K562 (cell line): ENCODE data around the gene IRF6. TPM values are rescaled to one million over a fixed set of nuclear protein-coding genes. Genes with fewer than 3 reads are reported as not detected.
A peak's percentile ranks its signal among the peaks of the same experiment; 100 is the strongest.

Experiments
- ARNT ChIP-seq, 2 experiments: fragments of 450-650 bp; IDR thresholded peaks; 2 replicates each; pipeline ENCODE4 v1.6.1; 2016; ENCODE audit warnings: mild to moderate bottlenecking in 1 of 2
- BRF2 ChIP-seq: IDR thresholded peaks from 3 replicates; pipeline ENCODE4 v1.6.1; 2011; ENCODE audit warnings: borderline replicate concordance, mild to moderate bottlenecking; ENCODE audit not compliant: insufficient read length, insufficient read depth
- CBFA2T3 ChIP-seq: fragments of 450-650 bp; IDR thresholded peaks from 2 replicates; pipeline ENCODE4 v1.6.1; 2017
- EHMT2 ChIP-seq: fragments of 450-650 bp; IDR thresholded peaks from 2 replicates; pipeline ENCODE4 v1.6.1; 2018; ENCODE audit warnings: antibody characterized with exemption
- FOXJ3 ChIP-seq: sonication (generic); formaldehyde crosslinking; IDR thresholded peaks from 2 replicates; pipeline ENCODE4 v1.4.0; 2020; ENCODE audit warnings: mild to moderate bottlenecking, missing genetic modification reagents
- KDM4B ChIP-seq, 2 experiments: fragments of 450-650 bp in 1 of 2; sonication (generic) in 1 of 2; IDR thresholded peaks; 2 replicates each; pipeline ENCODE4 v1.6.1; 2016 to 2017; ENCODE audit warnings: borderline replicate concordance in 2 of 2, antibody characterized with exemption in 1 of 2, low read depth in 1 of 2, mild to moderate bottlenecking in 1 of 2
- MED1 ChIP-seq: sonication (generic); formaldehyde crosslinking; IDR thresholded peaks from 2 replicates; pipeline ENCODE4 v1.8.1; 2023; ENCODE audit warnings: missing genetic modification reagents, borderline replicate concordance
- PBX2 ChIP-seq, 2 experiments: IDR thresholded peaks in 1 of 2; conservative IDR thresholded peaks in 1 of 2; 2 replicates each; pipeline ENCODE4 v1.6.1; 2016; ENCODE audit warnings: low read depth in 2 of 2, mild to moderate bottlenecking in 1 of 2, missing compliant biosample characterization in 1 of 2, missing genetic modification characterization in 1 of 2, moderate library complexity in 1 of 2
- PHF21A ChIP-seq: fragments of 450-650 bp; IDR thresholded peaks from 2 replicates; pipeline ENCODE4 v1.6.1; 2017; ENCODE audit warnings: low read depth, borderline replicate concordance
- SETDB1 ChIP-seq: IDR thresholded peaks from one replicate; pipeline ENCODE4 v1.6.1; 2012; ENCODE audit warnings: low read length, control low read depth, inconsistent platforms
- TAF15 ChIP-seq: fragments of 200-400 bp; formaldehyde crosslinking; IDR thresholded peaks from 2 replicates; pipeline ENCODE4 v1.6.1; 2017; ENCODE audit warnings: mild to moderate bottlenecking, low read depth, low read length, moderate library complexity
- ZNF134 ChIP-seq: fragments of 250-450 bp; sonication (Bioruptor Pico); conservative IDR thresholded peaks from 2 replicates; pipeline ENCODE4 v1.4.0; 2020
- ZNF589 ChIP-seq: fragments of 200-800 bp; sonication (Bioruptor generic); IDR thresholded peaks from 2 replicates; pipeline ENCODE4 v1.6.1; 2016; ENCODE audit warnings: low read depth, missing genetic modification characterization, missing compliant biosample characterization
- polyA plus RNA-seq, 8 experiments: library from polyadenylated mRNA; depleted of rRNA in 4 of 8; stranded (reverse) in 5 of 8; unstranded in 3 of 8; fragments of >200 nt; fragmentation: Nextera tagmentation in 2 of 8; fragmentation: Illumina TruSeq in 1 of 8; extraction: Ambion mirVana in 2 of 8; extraction: Trizol in 1 of 8; gene quantifications; 2 replicates each; pipeline versions ENCODE4 v1.2.1 to v1.2.3, GENCODE V29; 2011 to 2014; ENCODE audit warnings: inconsistent platforms in 1 of 8, missing spikeins in 1 of 8
- total RNA-seq, 7 experiments: library from RNA; depleted of rRNA in 6 of 7; stranded (reverse); fragments of >200 nt in 6 of 7; fragmentation: Illumina TruSeq in 2 of 7; extraction: Trizol in 2 of 7; gene quantifications; 2 replicates each; pipeline versions ENCODE4 v1.2.1 to v1.2.3, GENCODE V29; 2011 to 2021; ENCODE audit warnings: low replicate concordance in 1 of 7
- TF ChIP-seq, protein P1 (sequence below): sonication (generic); formaldehyde crosslinking; IDR thresholded peaks from 2 replicates; pipeline ENCODE4 v1.8.0; 2023; ENCODE audit warnings: mild to moderate bottlenecking, missing genetic modification reagents
- TF ChIP-seq, protein P2 (sequence below): fragments of 250-450 bp; sonication (Bioruptor Pico); IDR thresholded peaks from 2 replicates; pipeline ENCODE4 v1.8.0; 2021; ENCODE audit warnings: mild to moderate bottlenecking, moderate library complexity
- TF ChIP-seq, protein P3 (sequence below): fragments of 250-450 bp; sonication (Bioruptor Pico); IDR thresholded peaks from 2 replicates; pipeline ENCODE4 v1.8.0; 2021; ENCODE audit warnings: moderate library complexity, mild to moderate bottlenecking, inconsistent platforms

IRF6 gene
- total and polyA plus RNA-seq, 9 of the 15 experiments (the other 6 are each of a cell fraction or from before 2014, with no cell fraction given): 0.03 to 0.65 (median 0.17) TPM

DNA sequence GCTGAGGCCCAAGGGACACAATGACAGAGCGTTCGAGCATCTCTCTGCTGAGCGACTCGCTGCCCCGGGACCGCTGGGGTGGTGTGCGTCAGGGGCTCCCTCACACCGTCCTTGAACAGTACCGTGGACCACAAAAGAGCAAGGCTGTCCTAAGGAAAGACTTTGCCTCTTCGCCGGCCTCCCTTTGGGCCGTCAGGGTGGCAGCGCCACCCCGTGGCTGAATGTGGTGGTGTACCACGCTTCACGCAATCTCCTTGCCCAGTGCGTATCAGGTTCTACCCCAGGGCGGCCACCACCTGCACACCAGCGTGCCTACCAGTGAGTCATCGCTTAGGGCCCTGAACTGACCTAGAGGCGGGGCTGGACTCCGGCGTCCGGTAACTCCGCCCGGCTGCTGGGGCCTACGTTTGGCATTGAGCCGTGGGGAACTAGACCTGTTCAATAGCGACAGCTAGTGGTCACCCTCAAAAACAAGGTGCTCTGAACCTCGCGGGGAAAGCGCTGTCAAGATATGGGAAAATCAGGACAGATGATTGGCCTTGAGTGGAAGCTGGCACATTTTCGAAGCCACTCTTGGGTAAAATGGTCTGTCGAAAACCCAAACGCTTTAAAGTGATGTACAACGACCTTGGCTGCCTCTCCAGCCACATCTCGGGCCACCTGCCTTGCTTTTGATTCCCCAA lies 58.2 kb downstream of the IRF6 start (continued):
- no peak for TF ChIP-seq PBX2 (CRISPR knock-in tag; IDR thresholded peaks at IDR 0.05; ENCODE audit: low read depth)
- no peak for TF ChIP-seq PBX2 (tag; conservative IDR thresholded peaks at IDR 0.05; ENCODE audit: low read depth)
- TF ChIP-seq, protein P1, sequence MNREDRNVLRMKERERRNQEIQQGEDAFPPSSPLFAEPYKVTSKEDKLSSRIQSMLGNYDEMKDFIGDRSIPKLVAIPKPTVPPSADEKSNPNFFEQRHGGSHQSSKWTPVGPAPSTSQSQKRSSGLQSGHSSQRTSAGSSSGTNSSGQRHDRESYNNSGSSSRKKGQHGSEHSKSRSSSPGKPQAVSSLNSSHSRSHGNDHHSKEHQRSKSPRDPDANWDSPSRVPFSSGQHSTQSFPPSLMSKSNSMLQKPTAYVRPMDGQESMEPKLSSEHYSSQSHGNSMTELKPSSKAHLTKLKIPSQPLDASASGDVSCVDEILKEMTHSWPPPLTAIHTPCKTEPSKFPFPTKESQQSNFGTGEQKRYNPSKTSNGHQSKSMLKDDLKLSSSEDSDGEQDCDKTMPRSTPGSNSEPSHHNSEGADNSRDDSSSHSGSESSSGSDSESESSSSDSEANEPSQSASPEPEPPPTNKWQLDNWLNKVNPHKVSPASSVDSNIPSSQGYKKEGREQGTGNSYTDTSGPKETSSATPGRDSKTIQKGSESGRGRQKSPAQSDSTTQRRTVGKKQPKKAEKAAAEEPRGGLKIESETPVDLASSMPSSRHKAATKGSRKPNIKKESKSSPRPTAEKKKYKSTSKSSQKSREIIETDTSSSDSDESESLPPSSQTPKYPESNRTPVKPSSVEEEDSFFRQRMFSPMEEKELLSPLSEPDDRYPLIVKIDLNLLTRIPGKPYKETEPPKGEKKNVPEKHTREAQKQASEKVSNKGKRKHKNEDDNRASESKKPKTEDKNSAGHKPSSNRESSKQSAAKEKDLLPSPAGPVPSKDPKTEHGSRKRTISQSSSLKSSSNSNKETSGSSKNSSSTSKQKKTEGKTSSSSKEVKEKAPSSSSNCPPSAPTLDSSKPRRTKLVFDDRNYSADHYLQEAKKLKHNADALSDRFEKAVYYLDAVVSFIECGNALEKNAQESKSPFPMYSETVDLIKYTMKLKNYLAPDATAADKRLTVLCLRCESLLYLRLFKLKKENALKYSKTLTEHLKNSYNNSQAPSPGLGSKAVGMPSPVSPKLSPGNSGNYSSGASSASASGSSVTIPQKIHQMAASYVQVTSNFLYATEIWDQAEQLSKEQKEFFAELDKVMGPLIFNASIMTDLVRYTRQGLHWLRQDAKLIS (CRISPR knock-in tag): no peak; the same call in 1 of the 2 replicates
- no peak for TF ChIP-seq ZNF589 (CRISPR knock-in tag)
- TF ChIP-seq, protein P2, sequence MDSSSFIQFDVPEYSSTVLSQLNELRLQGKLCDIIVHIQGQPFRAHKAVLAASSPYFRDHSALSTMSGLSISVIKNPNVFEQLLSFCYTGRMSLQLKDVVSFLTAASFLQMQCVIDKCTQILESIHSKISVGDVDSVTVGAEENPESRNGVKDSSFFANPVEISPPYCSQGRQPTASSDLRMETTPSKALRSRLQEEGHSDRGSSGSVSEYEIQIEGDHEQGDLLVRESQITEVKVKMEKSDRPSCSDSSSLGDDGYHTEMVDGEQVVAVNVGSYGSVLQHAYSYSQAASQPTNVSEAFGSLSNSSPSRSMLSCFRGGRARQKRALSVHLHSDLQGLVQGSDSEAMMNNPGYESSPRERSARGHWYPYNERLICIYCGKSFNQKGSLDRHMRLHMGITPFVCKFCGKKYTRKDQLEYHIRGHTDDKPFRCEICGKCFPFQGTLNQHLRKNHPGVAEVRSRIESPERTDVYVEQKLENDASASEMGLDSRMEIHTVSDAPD (CRISPR knock-in tag): no peak
- no peak for TF ChIP-seq TAF15
- no peak for TF ChIP-seq MED1
- no peak for TF ChIP-seq FOXJ3 (CRISPR knock-in tag)
- TF ChIP-seq KDM4B (IDR thresholded peaks at IDR 0.05; ENCODE audit: borderline replicate concordance in 2 of 2, low read depth in 1 of 2): 0 out of 4 replicates have a peak, but pooled peaks of 1 of the 2 experiments have one; percentile 49
- TF ChIP-seq, protein P3, sequence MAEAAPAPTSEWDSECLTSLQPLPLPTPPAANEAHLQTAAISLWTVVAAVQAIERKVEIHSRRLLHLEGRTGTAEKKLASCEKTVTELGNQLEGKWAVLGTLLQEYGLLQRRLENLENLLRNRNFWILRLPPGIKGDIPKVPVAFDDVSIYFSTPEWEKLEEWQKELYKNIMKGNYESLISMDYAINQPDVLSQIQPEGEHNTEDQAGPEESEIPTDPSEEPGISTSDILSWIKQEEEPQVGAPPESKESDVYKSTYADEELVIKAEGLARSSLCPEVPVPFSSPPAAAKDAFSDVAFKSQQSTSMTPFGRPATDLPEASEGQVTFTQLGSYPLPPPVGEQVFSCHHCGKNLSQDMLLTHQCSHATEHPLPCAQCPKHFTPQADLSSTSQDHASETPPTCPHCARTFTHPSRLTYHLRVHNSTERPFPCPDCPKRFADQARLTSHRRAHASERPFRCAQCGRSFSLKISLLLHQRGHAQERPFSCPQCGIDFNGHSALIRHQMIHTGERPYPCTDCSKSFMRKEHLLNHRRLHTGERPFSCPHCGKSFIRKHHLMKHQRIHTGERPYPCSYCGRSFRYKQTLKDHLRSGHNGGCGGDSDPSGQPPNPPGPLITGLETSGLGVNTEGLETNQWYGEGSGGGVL (CRISPR knock-in tag): no peak
- no peak for TF ChIP-seq BRF2
- TF ChIP-seq ARNT (IDR thresholded peaks at IDR 0.05): no peak
- TF ChIP-seq CBFA2T3: peak; percentile 54
- no peak for TF ChIP-seq SETDB1
- 0 out of 2 replicates have a peak, but pooled peaks have one; percentile 48 for TF ChIP-seq EHMT2
- TF ChIP-seq ZNF134 (CRISPR knock-in tag): no peak
- TF ChIP-seq PHF21A: 0 out of 2 replicates have a peak, but pooled peaks have one; percentile 22
